H1 (cell line): Measurements from ENCODE around the gene CDC42EP1. TPM values are rescaled to one million over a fixed set of nuclear protein-coding genes. Genes with fewer than 3 reads are reported as not detected.

Source experiments
- CTCF ChIA-PET: fragments of 300-600 bp; sonication (Branson Sonifier 250); formaldehyde crosslinking; loops from one replicate; lab custom pipeline; 2021; ENCODE audit not compliant: partially characterized antibody; lab: Charles Lee
- POLR2A ChIA-PET: fragments of 300-600 bp; sonication (Branson Sonifier 250); formaldehyde crosslinking; loops from one replicate; lab custom pipeline; 2021; ENCODE audit warnings: inconsistent platforms; ENCODE audit not compliant: partially characterized antibody; lab: Charles Lee
- DNase-seq, 2 experiments: peaks; one replicate each; pipeline versions ENCODE4 v3.0.0 to v3.0.0-alpha.2; 2010 to 2022; ENCODE audit warnings: low spot score in 2 of 2, low read depth in 1 of 2, mixed read lengths in 1 of 2
- FAIRE-seq: peaks from 2 replicates; lab custom pipeline; 2011; peaks lifted over from hg19 to GRCh38; lab: Jason Lieb, UNC
- H2AFZ ChIP-seq: 2 replicates; pipeline ENCODE4 v1.8.1; 2012; ENCODE audit warnings: low read length, inconsistent platforms
- H2AK5ac ChIP-seq: 2 replicates; pipeline ENCODE4 v1.6.1; 2013; ENCODE audit warnings: low read depth, low read length
- H2BK120ac ChIP-seq: replicated peaks from 2 replicates; pipeline ENCODE3; 2013; ENCODE audit warnings: low read depth, low read length, inconsistent platforms
- H2BK12ac ChIP-seq: 2 replicates; pipeline ENCODE4 v1.6.1; 2013; ENCODE audit warnings: low read depth, low read length
- H2BK15ac ChIP-seq: 2 replicates; pipeline ENCODE4 v1.6.1; 2013; ENCODE audit warnings: low read length
- H2BK20ac ChIP-seq: 2 replicates; pipeline ENCODE4 v1.6.1; 2013; ENCODE audit warnings: low read length
- H2BK5ac ChIP-seq: 2 replicates; pipeline ENCODE4 v1.6.1; 2013; ENCODE audit warnings: low read depth, low read length
- H3K14ac ChIP-seq: 2 replicates; pipeline ENCODE4 v1.6.1; 2013; ENCODE audit warnings: inconsistent platforms; ENCODE audit not compliant: insufficient read length
- H3K18ac ChIP-seq: 2 replicates; pipeline ENCODE4 v1.6.1; 2013; ENCODE audit warnings: low read length; ENCODE audit errors: extremely low read depth
- H3K23ac ChIP-seq: 2 replicates; pipeline ENCODE4 v1.6.1; 2013; ENCODE audit warnings: inconsistent platforms; ENCODE audit not compliant: insufficient read length
- H3K23me2 ChIP-seq: 2 replicates; pipeline ENCODE4 v1.6.1; 2013; ENCODE audit warnings: low read depth, low read length
- H3K27ac ChIP-seq: 2 replicates; pipeline ENCODE4 v1.6.1; 2011; ENCODE audit warnings: low read depth, low read length, inconsistent platforms
- H3K27me3 ChIP-seq, 4 experiments: replicated peaks in 1 of 4; 1 replicate in 1 of 4; 2 replicates in 3 of 4; pipeline versions ENCODE4 v1.6.1 to v1.8.1; 2011 to 2013; ENCODE audit warnings: low read length in 3 of 4, mild to moderate bottlenecking in 3 of 4, inconsistent platforms in 2 of 4, mixed read lengths in 2 of 4, moderate library complexity in 1 of 4; ENCODE audit not compliant: control insufficient read depth in 3 of 4, insufficient read depth in 3 of 4; ENCODE audit errors: extremely low read depth in 1 of 4
- H3K36me3 ChIP-seq, 4 experiments: 2 replicates each; pipeline versions ENCODE4 v1.6.1 to v1.8.1; 2011 to 2013; ENCODE audit warnings: mild to moderate bottlenecking in 4 of 4, low read length in 3 of 4, moderate library complexity in 2 of 4, control low read depth in 1 of 4, inconsistent platforms in 1 of 4; ENCODE audit not compliant: insufficient read depth in 4 of 4, control insufficient read depth in 2 of 4
- H3K4ac ChIP-seq: replicated peaks from 2 replicates; pipeline ENCODE3; 2013; ENCODE audit warnings: low read length, low read depth, mixed read lengths, inconsistent platforms; ENCODE audit not compliant: insufficient read length
- H3K4me1 ChIP-seq, 4 experiments: replicated peaks in 1 of 4; 1 replicate in 1 of 4; 2 replicates in 3 of 4; pipeline versions ENCODE4 v1.6.1 to v1.8.1; 2011 to 2013; ENCODE audit warnings: low read length in 3 of 4, inconsistent platforms in 2 of 4, mixed read lengths in 1 of 4; ENCODE audit not compliant: insufficient read depth in 4 of 4, control insufficient read depth in 3 of 4
- H3K4me2 ChIP-seq, 2 experiments: 2 replicates each; pipeline versions ENCODE4 v1.6.1 to v1.8.1; 2011 to 2013; ENCODE audit warnings: low read depth in 2 of 2, low read length in 2 of 2, control low read depth in 1 of 2, inconsistent platforms in 1 of 2, mild to moderate bottlenecking in 1 of 2; ENCODE audit not compliant: insufficient read depth in 1 of 2
- H3K4me3 ChIP-seq, 4 experiments: fragments of 200-600, 300-600 bp in 1 of 4; sonication (generic), shearing (Covaris generic), sonication (Bioruptor Twin) in 1 of 4; 2 replicates each; pipeline versions ENCODE4 v1.5.1 to v1.8.1; 2011 to 2016; ENCODE audit warnings: low read length in 4 of 4, low read depth in 3 of 4, control low read depth in 2 of 4, inconsistent platforms in 2 of 4, mild to moderate bottlenecking in 2 of 4, mixed read lengths in 1 of 4, moderate library complexity in 1 of 4; ENCODE audit not compliant: insufficient read depth in 2 of 4; ENCODE audit errors: extremely low read depth in 1 of 4
- H3K56ac ChIP-seq: replicated peaks from 2 replicates; pipeline ENCODE3; 2013; ENCODE audit warnings: low read depth, mild to moderate bottlenecking, mixed read lengths, low read length, inconsistent platforms; ENCODE audit not compliant: insufficient read length
- H3K79me1 ChIP-seq: 2 replicates; pipeline ENCODE4 v1.6.1; 2013; ENCODE audit warnings: low read depth, low read length, control low read depth
- H3K79me2 ChIP-seq, 2 experiments: 2 replicates each; pipeline versions ENCODE4 v1.6.1 to v1.8.1; 2012 to 2013; ENCODE audit warnings: low read length in 2 of 2, mild to moderate bottlenecking in 2 of 2, inconsistent platforms in 1 of 2; ENCODE audit not compliant: insufficient read depth in 2 of 2, control insufficient read depth in 1 of 2
- H3K9ac ChIP-seq, 4 experiments: replicated peaks in 1 of 4; 1 replicate in 1 of 4; 2 replicates in 3 of 4; pipeline versions ENCODE4 v1.6.1 to v1.8.1; 2011 to 2013; ENCODE audit warnings: low read depth in 3 of 4, low read length in 3 of 4, control low read depth in 2 of 4, mild to moderate bottlenecking in 2 of 4, moderate library complexity in 2 of 4, inconsistent platforms in 1 of 4; ENCODE audit errors: extremely low read depth in 1 of 4
- H3K9me3 ChIP-seq, 2 experiments: 2 replicates each; pipeline versions ENCODE4 v1.6.1 to v1.8.1; 2012 to 2013; ENCODE audit warnings: mild to moderate bottlenecking in 2 of 2, moderate library complexity in 2 of 2, control low read depth in 1 of 2, inconsistent platforms in 1 of 2, low read depth in 1 of 2, low read length in 1 of 2, mixed read lengths in 1 of 2; ENCODE audit not compliant: insufficient read depth in 2 of 2
- H4K20me1 ChIP-seq, 2 experiments: replicated peaks in 1 of 2; 2 replicates each; pipeline versions ENCODE3 to v1.8.1; 2011 to 2013; ENCODE audit warnings: inconsistent platforms in 2 of 2, low read length in 2 of 2, mild to moderate bottlenecking in 1 of 2; ENCODE audit not compliant: insufficient read depth in 2 of 2, control insufficient read depth in 1 of 2
- H4K5ac ChIP-seq: 2 replicates; pipeline ENCODE4 v1.6.1; 2013; ENCODE audit warnings: low read length, low read depth, mixed read lengths, inconsistent platforms; ENCODE audit not compliant: insufficient read length
- H4K8ac ChIP-seq: 2 replicates; pipeline ENCODE4 v1.8.0; 2013; ENCODE audit warnings: mild to moderate bottlenecking, moderate library complexity, low read length, inconsistent platforms; ENCODE audit not compliant: insufficient read depth; ENCODE audit errors: extremely low read depth
- H4K91ac ChIP-seq: replicated peaks from 2 replicates; pipeline ENCODE3; 2013; ENCODE audit warnings: low read length, mixed read lengths, inconsistent platforms; ENCODE audit not compliant: insufficient read length
- E2F6 ChIP-seq: IDR thresholded peaks from 2 replicates; pipeline ENCODE4 v1.6.1; 2012; ENCODE audit warnings: inconsistent platforms
- TAF7 ChIP-seq: optimal IDR thresholded peaks from 2 replicates; pipeline ENCODE3; 2011; ENCODE audit warnings: low read depth, mild to moderate bottlenecking, inconsistent platforms, low read length, moderate library complexity, borderline replicate concordance
- WGBS, 2 experiments: shearing (Covaris generic) in 1 of 2; methylation state at CpG; one replicate each; pipeline versions ENCODE4 v1.1.6 to v1.1.7; 2013 to 2015; ENCODE audit warnings: low lambda C conversion rate in 2 of 2, mixed read lengths in 2 of 2, inconsistent platforms in 1 of 2, low coverage in 1 of 2, missing lambda C conversion rate in 1 of 2; ENCODE audit not compliant: insufficient replicate concordance in 2 of 2, insufficient coverage in 1 of 2, insufficient read length in 1 of 2; ENCODE audit errors: extremely low coverage in 1 of 2, missing lambda C conversion rate in 1 of 2; 5-methylcytosine and 5-hydroxymethylcytosine counted together
- polyA plus RNA-seq, 7 experiments: library from polyadenylated mRNA; depleted of rRNA in 3 of 7; stranded (reverse) in 5 of 7; unstranded in 2 of 7; fragments of >200 nt in 5 of 7; fragments of 200-250 nt in 2 of 7; gene quantifications; 1 replicate in 5 of 7; 2 replicates in 1 of 7; 4 replicates in 1 of 7; pipeline versions ENCODE4 v1.2.1 to v1.2.3, GENCODE V29; 2011 to 2013; ENCODE audit warnings: missing spikeins in 2 of 7, mixed read lengths in 2 of 7
- total RNA-seq: library from RNA; stranded (reverse); fragmentation: NEBNext Ultra II Directional; extraction: Animal tissue kit (Norgen Biotek cat#: 25700); gene quantifications from 2 replicates; pipeline ENCODE4 v1.2.1, GENCODE V29; 2021

CDC42EP1 gene
- total and polyA plus RNA-seq, 2 of the 8 experiments (the other 6 are each of a cell fraction or from before 2014, with no cell fraction given): 8.3 to 11.2 TPM

GRCh38 chr22:37562049-37562875 lies 2.0 kb downstream of the CDC42EP1 start:
- CTCF ChIA-PET: interaction anchor here (0.7 to 39.4 kb wide), 31 partner anchors 8 to 303 kb away, joined by 3 to 1347 read pairs (median 5); partner anchors contain the start of genes CARD10, GGA1 and LGALS2
- H2BK12ac ChIP-seq: peak overlapping the region; percentile 100
- H3K27me3 ChIP-seq: peaks cover 6 to 22% (median 14%) of the 10 kb centered on the region in 4 experiments; a peak in 6 of 7 replicates
- no peak overlapping the region for H3K4me3 ChIP-seq
- peak overlapping the region; percentile 98 for H3K4ac ChIP-seq
- DNase-seq: no peak
- H4K5ac ChIP-seq: no peak overlapping the region
- no peak for TF ChIP-seq TAF7
- peak; percentile 6; the same call in 1 of the 2 replicates for TF ChIP-seq E2F6
- no peak overlapping the region; the same call in 1 of the 2 replicates for H2BK15ac ChIP-seq
- H2BK5ac ChIP-seq: peak overlapping the region; percentile 66
- no peak overlapping the region for H2AFZ ChIP-seq
- H3K79me2 ChIP-seq: no peaks in the 10 kb centered on the region
- peak overlapping the region; percentile 30 for H2BK120ac ChIP-seq
- POLR2A ChIA-PET: interaction anchor here (0.7 to 12.2 kb wide), 12 partner anchors 8 to 285 kb away, joined by 3 to 198 read pairs (median 4); partner anchors contain the start of genes GGA1 and MFNG
- no peaks in the 10 kb centered on the region for H4K20me1 ChIP-seq
- H3K9ac ChIP-seq: 0 out of 7 replicates have a peak overlapping the region, but pooled peaks of 1 of the 4 experiments have one; percentile 17
- no peak overlapping the region for H3K27ac ChIP-seq
- 77% methylated on average over 14 of the region's 14 CpGs; no CpG with 5 or more reads in 1 of the 2 experiments for WGBS, 2 experiments
- H3K79me1 ChIP-seq: no peaks in the 10 kb centered on the region
- H3K4me1 ChIP-seq: peaks cover 7 to 38% (median 17%) of the 10 kb centered on the region in 4 experiments
- H2AK5ac ChIP-seq: peak overlapping the region; percentile 99
- H4K91ac ChIP-seq: peak overlapping the region; percentile 81
- H3K56ac ChIP-seq: no peak overlapping the region
- H3K23me2 ChIP-seq: peaks cover 15% of the 10 kb centered on the region; the same call in 1 of the 2 replicates
- H3K9me3 ChIP-seq: no peaks in the 10 kb centered on the region
- no peak overlapping the region for H3K23ac ChIP-seq
- peak overlapping the region; percentile 99 for H2BK20ac ChIP-seq
- H3K36me3 ChIP-seq: no peaks in the 10 kb centered on the region
- H3K18ac ChIP-seq: peak overlapping the region; percentile 80
- peak overlapping the region; percentile 81 for H4K8ac ChIP-seq
- H3K4me2 ChIP-seq: peak overlapping the region; percentile 7 to 69; a peak in 2 of 4 replicates
- FAIRE-seq: no peak
- H3K14ac ChIP-seq: no peak overlapping the region
